ENCODE data around the gene DESI2. TPM values are rescaled to one million over a fixed set of nuclear protein-coding genes. Genes with fewer than 3 reads are reported as not detected.

Gene DESI2
- total and polyA plus RNA-seq, 2 donors from 2014 or later: 11.9 to 23.5 TPM

GRCh38 chr1:244755673-244756072 lies 102.7 kb downstream of the DESI2 start:
- no peaks in the 10 kb centered on the region for H3K27me3 ChIP-seq (ENCODE audit: control insufficient read depth, insufficient read depth, low read length)

GRCh38 chr1:244757091-244757939 lies 104.4 kb downstream of the DESI2 start:
- DNase-seq: peak in 2 of 5 donors; percentile 12 to 67
- Histone ChIP-seq H3K36me3 (ENCODE audit: control insufficient read depth in 2 of 3, insufficient read depth in 3 of 3, low read length in 3 of 3) (no peaks in the 10 kb centered on the region), H3K4me3 (ENCODE audit: low read length in 3 of 3) (no peak overlapping the region), H3K4me1 (ENCODE audit: control insufficient read depth in 2 of 3, insufficient read depth in 2 of 3, low read depth in 1 of 3, low read length in 3 of 3) (no peaks in the 10 kb centered on the region), H3K9me3 (ENCODE audit: control insufficient read depth in 2 of 3, insufficient read depth in 1 of 3, low read length in 3 of 3) (no peaks in the 10 kb centered on the region), H3K27ac (ENCODE audit: low read depth in 2 of 2, low read length in 2 of 2) (no peak overlapping the region), H3K27me3 (ENCODE audit: control insufficient read depth, insufficient read depth, low read length) (no peaks in the 10 kb centered on the region), H3K9ac (ENCODE audit: low read length in 3 of 3) (no peak overlapping the region)
- FAIRE-seq: no peak
- intact Hi-C loops (cut with DNase I): no loop called here
- TF ChIP-seq CTCF (IDR thresholded peaks at IDR 0.05; ENCODE audit: borderline replicate concordance, extremely low read depth, insufficient read depth): no peak

More at GRCh38 chr1:244755673-244756072, 102.7 kb downstream of the DESI2 start:
- no peaks in the 10 kb centered on the region for H3K36me3 ChIP-seq (ENCODE audit: control insufficient read depth in 2 of 3, insufficient read depth in 3 of 3, low read length in 3 of 3)
- H3K9me3 ChIP-seq (ENCODE audit: control insufficient read depth in 2 of 3, insufficient read depth in 1 of 3, low read length in 3 of 3): no peaks in the 10 kb centered on the region
- no peak for DNase-seq
- H3K9ac ChIP-seq (ENCODE audit: low read length in 3 of 3): no peak overlapping the region
- H3K4me3 ChIP-seq (ENCODE audit: low read length in 3 of 3): no peak overlapping the region
- no peak for FAIRE-seq
- no peak for TF ChIP-seq CTCF (IDR thresholded peaks at IDR 0.05; ENCODE audit: borderline replicate concordance, extremely low read depth, insufficient read depth)
- no peaks in the 10 kb centered on the region for H3K4me1 ChIP-seq (ENCODE audit: control insufficient read depth in 2 of 3, insufficient read depth in 2 of 3, low read depth in 1 of 3, low read length in 3 of 3)
- intact Hi-C loops (cut with DNase I): no loop called here
- no peak overlapping the region for H3K27ac ChIP-seq (ENCODE audit: low read depth in 2 of 2, low read length in 2 of 2)

Other genes starting within 250 kb of the DESI2 start
- 50.3 TPM for gene ADSS2, start 201.2 kb upstream of the DESI2 start, total RNA-seq
- gene ADSS2, start 201.2 kb upstream of the DESI2 start, polyA plus RNA-seq (ENCODE audit: insufficient read depth, low read depth, low replicate concordance): 19.7 TPM
- 2.5 TPM for gene CATSPERE, start 191.9 kb upstream of the DESI2 start, total RNA-seq
- 0.73 TPM for gene CATSPERE, start 191.9 kb upstream of the DESI2 start, polyA plus RNA-seq (ENCODE audit: insufficient read depth, low read depth, low replicate concordance)
- 45.4 TPM for gene COX20, start 182.5 kb downstream of the DESI2 start, total RNA-seq
- 171 TPM for gene COX20, start 182.5 kb downstream of the DESI2 start, polyA plus RNA-seq (ENCODE audit: insufficient read depth, low read depth, low replicate concordance)
- 329 TPM for gene HNRNPU, start 211.4 kb downstream of the DESI2 start, total RNA-seq
- 153 TPM for gene HNRNPU, start 211.4 kb downstream of the DESI2 start, polyA plus RNA-seq (ENCODE audit: insufficient read depth, low read depth, low replicate concordance)